ENCODE measurements around the gene KCNK1. TPM values are rescaled to one million over a fixed set of nuclear protein-coding genes. Genes with fewer than 3 reads are reported as not detected.

KCNK1 gene
- polyA plus RNA-seq, 1 donor from 2014 or later = 1.8 TPM

DNA sequence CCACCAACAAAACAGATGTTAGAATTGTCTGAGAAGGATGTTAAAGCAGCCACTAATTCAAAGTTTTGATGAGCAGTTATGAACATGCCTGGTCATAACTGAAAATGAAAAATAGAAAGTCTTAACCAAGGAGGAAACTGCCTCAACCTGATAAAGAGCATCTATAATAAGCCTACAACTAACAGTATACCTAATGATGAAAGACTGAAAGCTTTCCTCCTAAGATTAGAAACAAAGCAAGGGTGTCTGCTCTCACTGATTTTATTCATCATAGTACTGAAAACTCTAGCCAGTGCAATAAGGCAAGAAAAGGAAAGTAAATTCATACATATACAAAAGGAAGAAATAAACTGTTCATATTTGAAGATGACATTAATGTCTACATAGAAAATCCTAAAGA lies 82.0 kb downstream of the KCNK1 start:
- H3K36me3 ChIP-seq (ENCODE audit: insufficient read depth, low read length) = no peaks in the 10 kb centered on the region
- H3K27me3 ChIP-seq (ENCODE audit: insufficient read depth, low read depth, low read length) = no peaks in the 10 kb centered on the region
- no peaks in the 10 kb centered on the region for H3K79me2 ChIP-seq (replicated peaks; ENCODE audit: insufficient read depth, low read length)
- no peaks in the 10 kb centered on the region for H3K9me3 ChIP-seq (ENCODE audit: low read length)
- no peak overlapping the region for H3K4me3 ChIP-seq (ENCODE audit: low read length)
- H3F3A ChIP-seq (ENCODE audit: insufficient read depth, low read length, poor library complexity, severe bottlenecking) = no peaks in the 10 kb centered on the region
- no peak overlapping the region for H3K9ac ChIP-seq (ENCODE audit: low read length)
- no peaks in the 10 kb centered on the region for H4K20me1 ChIP-seq (ENCODE audit: insufficient read depth)
- no peaks in the 10 kb centered on the region for H3K9me2 ChIP-seq (ENCODE audit: insufficient read depth, low read length)
- no peak overlapping the region for H3K4me2 ChIP-seq (ENCODE audit: low read length)
- H2AFZ ChIP-seq (ENCODE audit: low read depth, low read length) = no peak overlapping the region
- TF ChIP-seq, protein P1, sequence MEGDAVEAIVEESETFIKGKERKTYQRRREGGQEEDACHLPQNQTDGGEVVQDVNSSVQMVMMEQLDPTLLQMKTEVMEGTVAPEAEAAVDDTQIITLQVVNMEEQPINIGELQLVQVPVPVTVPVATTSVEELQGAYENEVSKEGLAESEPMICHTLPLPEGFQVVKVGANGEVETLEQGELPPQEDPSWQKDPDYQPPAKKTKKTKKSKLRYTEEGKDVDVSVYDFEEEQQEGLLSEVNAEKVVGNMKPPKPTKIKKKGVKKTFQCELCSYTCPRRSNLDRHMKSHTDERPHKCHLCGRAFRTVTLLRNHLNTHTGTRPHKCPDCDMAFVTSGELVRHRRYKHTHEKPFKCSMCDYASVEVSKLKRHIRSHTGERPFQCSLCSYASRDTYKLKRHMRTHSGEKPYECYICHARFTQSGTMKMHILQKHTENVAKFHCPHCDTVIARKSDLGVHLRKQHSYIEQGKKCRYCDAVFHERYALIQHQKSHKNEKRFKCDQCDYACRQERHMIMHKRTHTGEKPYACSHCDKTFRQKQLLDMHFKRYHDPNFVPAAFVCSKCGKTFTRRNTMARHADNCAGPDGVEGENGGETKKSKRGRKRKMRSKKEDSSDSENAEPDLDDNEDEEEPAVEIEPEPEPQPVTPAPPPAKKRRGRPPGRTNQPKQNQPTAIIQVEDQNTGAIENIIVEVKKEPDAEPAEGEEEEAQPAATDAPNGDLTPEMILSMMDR (IDR thresholded peaks at IDR 0.05; ENCODE audit: poor library complexity, severe bottlenecking) = no peak
- no peak for TF ChIP-seq RAD21 (conservative IDR thresholded peaks at IDR 0.05)
- TF ChIP-seq MXI1 (conservative IDR thresholded peaks at IDR 0.05; ENCODE audit: poor library complexity, severe bottlenecking) = no peak
- no peak for TF ChIP-seq EP300 (conservative IDR thresholded peaks at IDR 0.05; ENCODE audit: poor library complexity, severe bottlenecking)
- TF ChIP-seq POLR2AphosphoS5 (IDR thresholded peaks at IDR 0.05) = no peak
- TF ChIP-seq SMC3 (conservative IDR thresholded peaks at IDR 0.05; ENCODE audit: poor library complexity) = no peak
- TF ChIP-seq TAF1 (IDR thresholded peaks at IDR 0.05; ENCODE audit: low read depth) = no peak
- TF ChIP-seq EZH2 (IDR thresholded peaks at IDR 0.05; ENCODE audit: borderline replicate concordance, insufficient read depth, low read length, poor library complexity, severe bottlenecking) = no peak
- TF ChIP-seq, protein P2, sequence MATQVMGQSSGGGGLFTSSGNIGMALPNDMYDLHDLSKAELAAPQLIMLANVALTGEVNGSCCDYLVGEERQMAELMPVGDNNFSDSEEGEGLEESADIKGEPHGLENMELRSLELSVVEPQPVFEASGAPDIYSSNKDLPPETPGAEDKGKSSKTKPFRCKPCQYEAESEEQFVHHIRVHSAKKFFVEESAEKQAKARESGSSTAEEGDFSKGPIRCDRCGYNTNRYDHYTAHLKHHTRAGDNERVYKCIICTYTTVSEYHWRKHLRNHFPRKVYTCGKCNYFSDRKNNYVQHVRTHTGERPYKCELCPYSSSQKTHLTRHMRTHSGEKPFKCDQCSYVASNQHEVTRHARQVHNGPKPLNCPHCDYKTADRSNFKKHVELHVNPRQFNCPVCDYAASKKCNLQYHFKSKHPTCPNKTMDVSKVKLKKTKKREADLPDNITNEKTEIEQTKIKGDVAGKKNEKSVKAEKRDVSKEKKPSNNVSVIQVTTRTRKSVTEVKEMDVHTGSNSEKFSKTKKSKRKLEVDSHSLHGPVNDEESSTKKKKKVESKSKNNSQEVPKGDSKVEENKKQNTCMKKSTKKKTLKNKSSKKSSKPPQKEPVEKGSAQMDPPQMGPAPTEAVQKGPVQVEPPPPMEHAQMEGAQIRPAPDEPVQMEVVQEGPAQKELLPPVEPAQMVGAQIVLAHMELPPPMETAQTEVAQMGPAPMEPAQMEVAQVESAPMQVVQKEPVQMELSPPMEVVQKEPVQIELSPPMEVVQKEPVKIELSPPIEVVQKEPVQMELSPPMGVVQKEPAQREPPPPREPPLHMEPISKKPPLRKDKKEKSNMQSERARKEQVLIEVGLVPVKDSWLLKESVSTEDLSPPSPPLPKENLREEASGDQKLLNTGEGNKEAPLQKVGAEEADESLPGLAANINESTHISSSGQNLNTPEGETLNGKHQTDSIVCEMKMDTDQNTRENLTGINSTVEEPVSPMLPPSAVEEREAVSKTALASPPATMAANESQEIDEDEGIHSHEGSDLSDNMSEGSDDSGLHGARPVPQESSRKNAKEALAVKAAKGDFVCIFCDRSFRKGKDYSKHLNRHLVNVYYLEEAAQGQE (IDR thresholded peaks at IDR 0.05; ENCODE audit: borderline replicate concordance) = no peak
- H3K27ac ChIP-seq (ENCODE audit: low read length) = no peak overlapping the region

DNA sequence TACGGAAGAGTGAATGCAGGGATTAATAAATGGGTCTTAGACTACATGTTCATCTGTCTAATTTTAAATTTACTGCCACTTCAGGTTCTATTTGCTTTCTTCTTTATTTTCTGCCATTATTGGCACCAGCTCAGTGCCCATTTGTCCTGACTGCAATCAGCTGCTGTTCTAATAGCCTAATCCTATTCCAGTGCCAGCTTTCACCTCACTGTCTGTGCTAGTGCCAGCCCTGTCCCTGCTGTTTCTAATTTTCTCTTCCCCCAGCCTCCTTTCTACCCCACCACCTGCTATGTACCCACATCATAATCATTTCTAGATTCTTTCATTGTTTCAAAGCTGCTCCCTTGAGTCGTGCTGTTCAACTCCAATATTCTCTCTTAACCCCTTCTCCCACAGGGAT lies 86.4 kb downstream of the KCNK1 start:
- Histone ChIP-seq H3K9ac (ENCODE audit: low read length) (no peak overlapping the region), H4K20me1 (ENCODE audit: insufficient read depth) (no peaks in the 10 kb centered on the region), H3K79me2 (replicated peaks; ENCODE audit: insufficient read depth, low read length) (no peaks in the 10 kb centered on the region), H3K9me2 (ENCODE audit: insufficient read depth, low read length) (no peaks in the 10 kb centered on the region), H3K27me3 (ENCODE audit: insufficient read depth, low read depth, low read length) (no peaks in the 10 kb centered on the region), H3K9me3 (ENCODE audit: low read length) (no peaks in the 10 kb centered on the region), H3K36me3 (ENCODE audit: insufficient read depth, low read length) (no peaks in the 10 kb centered on the region), H3F3A (ENCODE audit: insufficient read depth, low read length, poor library complexity, severe bottlenecking) (no peaks in the 10 kb centered on the region), H3K4me3 (ENCODE audit: low read length) (no peak overlapping the region), H2AFZ (ENCODE audit: low read depth, low read length) (no peak overlapping the region), H3K4me2 (ENCODE audit: low read length) (no peak overlapping the region), H3K27ac (ENCODE audit: low read length) (no peak overlapping the region)
- TF ChIP-seq EZH2 (IDR thresholded peaks at IDR 0.05; ENCODE audit: borderline replicate concordance, insufficient read depth, low read length, poor library complexity, severe bottlenecking) (no peak), TAF1 (IDR thresholded peaks at IDR 0.05; ENCODE audit: low read depth) (no peak), SMC3 (conservative IDR thresholded peaks at IDR 0.05; ENCODE audit: poor library complexity) (no peak), MXI1 (conservative IDR thresholded peaks at IDR 0.05; ENCODE audit: poor library complexity, severe bottlenecking) (no peak)
- TF ChIP-seq, protein P1 (IDR thresholded peaks at IDR 0.05; ENCODE audit: poor library complexity, severe bottlenecking) = no peak
- TF ChIP-seq, protein P2 (IDR thresholded peaks at IDR 0.05; ENCODE audit: borderline replicate concordance) = no peak
